WTC11 (cell line): ENCODE data around the gene ZKSCAN1. TPM values are rescaled to one million over a fixed set of nuclear protein-coding genes. Genes with fewer than 3 reads are reported as not detected.

Experiments used
- ATAC-seq: fragments of 200-7000 bp; cut with Tn5 transposase; 2 replicates; pipeline ENCODE4 v1.10.0; 2021; ENCODE audit warnings: mild to moderate bottlenecking, moderate library complexity
- Bru-seq: library from RNA; stranded (reverse); fragments of 400-500 nt; gene quantifications from one replicate; lab custom pipeline; 2021; lab: Mats Ljungman, UMichigan
- CTCF ChIA-PET: fragments of 300-600 bp; sonication (Branson Sonifier 250); formaldehyde crosslinking; loops from one replicate; lab custom pipeline; 2021; ENCODE audit warnings: antibody characterized with exemption; lab: Charles Lee
- POLR2A ChIA-PET: fragments of 350-600 bp; sonication (Branson Sonifier 250); formaldehyde crosslinking; loops from one replicate; lab custom pipeline; 2021; ENCODE audit warnings: antibody characterized with exemption; lab: Charles Lee
- DNase-seq: peaks from one replicate; pipeline ENCODE4 v3.0.0; 2021; ENCODE audit warnings: low spot score
- H3K27ac Mint-ChIP-seq: 2 replicates; pipeline ENCODE4 v1.8.0; 2021; ENCODE audit warnings: mixed read lengths
- H3K27me3 Mint-ChIP-seq: 2 replicates; pipeline ENCODE4 v1.8.0; 2021; ENCODE audit warnings: low read depth, mild to moderate bottlenecking, moderate library complexity, mixed read lengths
- H3K36me3 Mint-ChIP-seq: 2 replicates; pipeline ENCODE4 v1.8.0; 2021; ENCODE audit warnings: mixed read lengths
- H3K4me1 Mint-ChIP-seq: 2 replicates; pipeline ENCODE4 v1.8.0; 2022; ENCODE audit warnings: mixed read lengths
- H3K4me3 Mint-ChIP-seq: 2 replicates; pipeline ENCODE4 v1.8.0; 2021; ENCODE audit warnings: mild to moderate bottlenecking, moderate library complexity, mixed read lengths
- H3K9me3 Mint-ChIP-seq: 2 replicates; pipeline ENCODE4 v1.8.0; 2021; ENCODE audit warnings: mixed read lengths
- AR ChIP-seq: fragments of 250-450 bp; sonication (Bioruptor Pico); IDR thresholded peaks from 2 replicates; pipeline ENCODE4 v1.9.0; 2021; ENCODE audit warnings: mild to moderate bottlenecking
- ARID4B ChIP-seq: sonication (generic); formaldehyde crosslinking; IDR thresholded peaks from 2 replicates; pipeline ENCODE4 v1.8.0; 2023; ENCODE audit warnings: missing genetic modification reagents, mild to moderate bottlenecking, borderline replicate concordance
- CREB1 ChIP-seq: sonication (generic); formaldehyde crosslinking; IDR thresholded peaks from 2 replicates; pipeline ENCODE4 v1.8.0; 2023; ENCODE audit warnings: mild to moderate bottlenecking, missing genetic modification reagents
- E2F1 ChIP-seq: sonication (generic); formaldehyde crosslinking; IDR thresholded peaks from 2 replicates; pipeline ENCODE4 v1.8.0; 2022; ENCODE audit warnings: mild to moderate bottlenecking, missing genetic modification reagents
- FOXP4 ChIP-seq: sonication (generic); formaldehyde crosslinking; IDR thresholded peaks from 2 replicates; pipeline ENCODE4 v1.8.0; 2022; ENCODE audit warnings: mild to moderate bottlenecking, missing genetic modification reagents
- JUN ChIP-seq: sonication (generic); formaldehyde crosslinking; IDR thresholded peaks from 2 replicates; pipeline ENCODE4 v1.8.0; 2023; ENCODE audit warnings: mild to moderate bottlenecking, missing genetic modification reagents
- MAX ChIP-seq: sonication (generic); formaldehyde crosslinking; IDR thresholded peaks from 2 replicates; pipeline ENCODE4 v1.8.0; 2022; ENCODE audit warnings: mild to moderate bottlenecking, missing genetic modification reagents
- MYBL2 ChIP-seq: sonication (generic); formaldehyde crosslinking; IDR thresholded peaks from 2 replicates; pipeline ENCODE4 v1.8.1; 2023; ENCODE audit warnings: mild to moderate bottlenecking, moderate library complexity, missing genetic modification reagents
- NFYB ChIP-seq: sonication (generic); formaldehyde crosslinking; conservative IDR thresholded peaks from 2 replicates; pipeline ENCODE4 v1.8.0; 2022; ENCODE audit warnings: low read depth, missing genetic modification reagents
- RELA ChIP-seq: sonication (generic); formaldehyde crosslinking; IDR thresholded peaks from 2 replicates; pipeline ENCODE4 v1.8.1; 2022; ENCODE audit warnings: missing genetic modification reagents, mild to moderate bottlenecking, borderline replicate concordance
- SP1 ChIP-seq: sonication (generic); formaldehyde crosslinking; conservative IDR thresholded peaks from 2 replicates; pipeline ENCODE4 v1.8.1; 2022; ENCODE audit warnings: missing genetic modification reagents
- STAT6 ChIP-seq: sonication (generic); formaldehyde crosslinking; conservative IDR thresholded peaks from 2 replicates; pipeline ENCODE4 v1.8.1; 2023; ENCODE audit warnings: mild to moderate bottlenecking, low read depth, missing genetic modification reagents, moderate library complexity
- USF1 ChIP-seq: sonication (generic); formaldehyde crosslinking; IDR thresholded peaks from 2 replicates; pipeline ENCODE4 v1.8.0; 2022; ENCODE audit warnings: mild to moderate bottlenecking, missing genetic modification reagents
- ZNF121 ChIP-seq: sonication (generic); formaldehyde crosslinking; IDR thresholded peaks from 2 replicates; pipeline ENCODE4 v1.8.0; 2023; ENCODE audit warnings: missing genetic modification reagents
- ZNF423 ChIP-seq: fragments of 250-450 bp; sonication (Bioruptor Pico); IDR thresholded peaks from 2 replicates; pipeline ENCODE4 v2.1.2; 2022; ENCODE audit warnings: mild to moderate bottlenecking, moderate library complexity
- ZNF671 ChIP-seq: fragments of 250-450 bp; sonication (Bioruptor Pico); IDR thresholded peaks from 2 replicates; pipeline ENCODE4 v1.8.0; 2021; ENCODE audit warnings: mild to moderate bottlenecking
- long read RNA-seq, 3 experiments: library from RNA in 1 of 3; library from capped mRNA in 1 of 3; library from polyadenylated mRNA in 1 of 3; unstranded in 2 of 3; stranded (forward) in 1 of 3; transcript quantifications; one replicate each; pipeline ENCODE4 v2.0.0, GENCODE V29; 2021
- total RNA-seq: library from RNA; stranded (reverse); gene quantifications from 3 replicates; pipeline ENCODE4 v1.2.3, GENCODE V29; 2021

ZKSCAN1 gene
- total RNA-seq (46.6 to 51.8 TPM (median 47.6 TPM) in 3 replicates), Bru-seq, nascent RNA (percentile 95 among the genes with signal in this experiment)
- long read RNA-seq, experiment 1, full-length matches to known transcripts, result 14 of 56 reads
- long read RNA-seq, experiment 1, partial matches to known transcripts, result 3 of 56 reads
- long read RNA-seq, experiment 1, other reads (novel, unspliced or antisense), result 39 of 56 reads
- long read RNA-seq, experiment 2, full-length matches to known transcripts, result 1 of 19 reads
- long read RNA-seq, experiment 2, partial matches to known transcripts, result 0 of 19 reads
- long read RNA-seq, experiment 2, other reads (novel, unspliced or antisense), result 18 of 19 reads
- long read RNA-seq, experiment 3, full-length matches to known transcripts, result 4 of 6 reads
- long read RNA-seq, experiment 3, partial matches to known transcripts, result 1 of 6 reads
- long read RNA-seq, experiment 3, other reads (novel, unspliced or antisense), result 1 of 6 reads

- peak within 1 kb of the TSS; percentile 95 for H3K27ac Mint-ChIP-seq
- H3K27me3 Mint-ChIP-seq, result peaks cover 5% of the 10 kb centered on the region
- peak within 1 kb of the TSS; percentile 90 for H3K4me3 Mint-ChIP-seq
- DNase-seq (peak; percentile 85), ATAC-seq (peak; percentile 94)
- H3K36me3 Mint-ChIP-seq, result peaks cover 3% of the 10 kb centered on the region; the same call in 1 of the 2 replicates
- peaks cover 22% of the 10 kb centered on the region for H3K4me1 Mint-ChIP-seq
- ChIA-PET POLR2A (interaction anchor here (0.5 to 1.4 kb wide), 5 partner anchors 12 to 474 kb away, joined by 3 to 4 read pairs (median 3); partner anchors contain the start of gene ZSCAN21), CTCF (interaction anchor here (0.6 to 0.9 kb wide), 3 partner anchors 24 to 568 kb away, joined by 3 to 4 read pairs (median 3); no protein-coding TSS in a partner anchor)
- H3K9me3 Mint-ChIP-seq, result no peaks in the 10 kb centered on the region
- TF ChIP-seq ARID4B, result peak; percentile 78; the same call in 1 of the 2 replicates
- 0 out of 2 replicates have a peak, but pooled peaks have one; percentile 16 for TF ChIP-seq E2F1 (CRISPR knock-in tag)
- TF ChIP-seq SP1 (CRISPR knock-in tag), result peak; percentile 54; the same call in 1 of the 2 replicates
- peak; percentile 88; the same call in 1 of the 2 replicates for TF ChIP-seq JUN
- TF ChIP-seq NFYB (CRISPR knock-in tag), result no peak
- TF ChIP-seq MYBL2 (CRISPR knock-in tag), result no peak
- 0 out of 2 replicates have a peak, but pooled peaks have one; percentile 21 for TF ChIP-seq FOXP4 (CRISPR knock-in tag)
- peak; percentile 35; the same call in 1 of the 2 replicates for TF ChIP-seq USF1 (CRISPR knock-in tag)
- TF ChIP-seq CREB1 (CRISPR knock-in tag), result 0 out of 2 replicates have a peak, but pooled peaks have one; percentile 33
- no peak for TF ChIP-seq AR (CRISPR knock-in tag)
- no peak for TF ChIP-seq ZNF121 (CRISPR knock-in tag)
- TF ChIP-seq MAX (CRISPR knock-in tag), result peak; percentile 70; the same call in 1 of the 2 replicates
- TF ChIP-seq STAT6 (CRISPR knock-in tag), result no peak
- no peak for TF ChIP-seq ZNF671
- no peak for TF ChIP-seq ZNF423 (CRISPR knock-in tag)
- 0 out of 2 replicates have a peak, but pooled peaks have one; percentile 35 for TF ChIP-seq RELA (CRISPR knock-in tag)
Measured at GRCh38 chr7:100015232-100016214, at the start of gene ZKSCAN1. Gene ZKSCAN1, plus strand, starts transcription at chr7:100015596. Its CDS starts 7,911 bp downstream, at chr7:100023507.
